Stomach smooth muscle (tissue), 2 donors: ENCODE results near the gene TRMT61B.

ENCODE experiments used
- H3K27ac ChIP-seq: one replicate; pipeline ENCODE4 v1.7.0; 2013; ENCODE audit warnings: mild to moderate bottlenecking, low read length, inconsistent platforms
- H3K27me3 ChIP-seq, 2 donors: one replicate each; pipeline ENCODE4 v1.7.0; 2013; ENCODE audit warnings: low read length in 2 of 2; ENCODE audit not compliant: insufficient read depth in 2 of 2, control insufficient read depth in 1 of 2
- H3K36me3 ChIP-seq, 2 donors: one replicate each; pipeline ENCODE4 v1.7.0; 2013; ENCODE audit warnings: low read length in 2 of 2; ENCODE audit not compliant: control insufficient read depth in 2 of 2, insufficient read depth in 2 of 2
- H3K4me1 ChIP-seq: one replicate; pipeline ENCODE4 v1.7.0; 2013; ENCODE audit warnings: low read length; ENCODE audit not compliant: control insufficient read depth, insufficient read depth
- H3K4me3 ChIP-seq, 2 donors: one replicate each; pipeline ENCODE4 v1.7.0; 2013; ENCODE audit warnings: low read length in 2 of 2
- H3K9ac ChIP-seq, 2 donors: one replicate each; pipeline ENCODE4 v1.7.0; 2013; ENCODE audit warnings: low read length in 2 of 2, mild to moderate bottlenecking in 1 of 2
- H3K9me3 ChIP-seq, 2 donors: one replicate each; pipeline ENCODE4 v1.7.0; 2013; ENCODE audit warnings: low read length in 2 of 2; ENCODE audit not compliant: control insufficient read depth in 2 of 2
- donor health status: healthy.
- donor health status: Pancreatic carcinoma.

TRMT61B gene

GRCh38 chr2:28901841-28902240 is 31.7 kb upstream of the TRMT61B start:
- no peak overlapping the region for H3K4me3 ChIP-seq
- no peaks in the 10 kb centered on the region for H3K27me3 ChIP-seq
- no peaks in the 10 kb centered on the region for H3K9me3 ChIP-seq
- H3K36me3 ChIP-seq: peaks cover 6 to 12% of the 10 kb centered on the region in 2 donors
- no peaks in the 10 kb centered on the region for H3K4me1 ChIP-seq
- no peak overlapping the region for H3K9ac ChIP-seq
- no peak overlapping the region for H3K27ac ChIP-seq

- Histone ChIP-seq H3K9me3 (no peaks in the 10 kb centered on the region), H3K27ac (no peak overlapping the region), H3K4me1 (peaks cover under 1% of the 10 kb centered on the region), H3K4me3 (no peak overlapping the region), H3K27me3 (no peaks in the 10 kb centered on the region), H3K9ac (no peak overlapping the region), H3K36me3 (peaks cover 3 to 6% of the 10 kb centered on the region in 2 donors)
Observed at GRCh38 chr2:28901202-28901601, 31.1 kb upstream of the TRMT61B start.

GRCh38 chr2:28898048-28898447 is 27.9 kb upstream of the TRMT61B start:
- Histone ChIP-seq H3K27ac (no peak overlapping the region), H3K36me3 (peaks cover 3 to 6% of the 10 kb centered on the region in 2 donors), H3K4me3 (no peak overlapping the region), H3K27me3 (no peaks in the 10 kb centered on the region), H3K4me1 (peaks cover 3% of the 10 kb centered on the region), H3K9ac (no peak overlapping the region), H3K9me3 (no peaks in the 10 kb centered on the region)

DNA sequence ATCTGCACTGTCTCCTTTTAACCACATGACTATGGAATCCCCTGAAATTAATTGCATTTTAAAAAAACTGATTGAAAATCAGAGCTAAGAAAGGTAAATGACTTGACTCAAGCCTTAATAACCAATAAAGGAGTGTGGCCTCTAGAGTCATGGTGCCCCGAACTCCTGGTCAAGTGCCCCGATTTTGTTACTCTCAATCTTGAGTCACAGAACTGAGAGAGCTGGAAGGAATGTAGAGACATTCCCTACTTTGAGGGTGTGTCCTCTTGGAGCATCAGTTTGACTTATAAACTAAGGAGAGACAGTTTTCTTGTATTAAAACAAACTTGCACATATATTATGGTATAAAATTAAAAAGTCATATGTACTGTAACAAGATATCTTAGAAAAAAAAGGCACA is 26.8 kb upstream of the TRMT61B start:
- Histone ChIP-seq H3K9ac (no peak overlapping the region), H3K4me1 (peaks cover 3% of the 10 kb centered on the region), H3K36me3 (no peaks in the 10 kb centered on the region), H3K27ac (no peak overlapping the region), H3K27me3 (no peaks in the 10 kb centered on the region), H3K9me3 (no peaks in the 10 kb centered on the region), H3K4me3 (no peak overlapping the region)

DNA sequence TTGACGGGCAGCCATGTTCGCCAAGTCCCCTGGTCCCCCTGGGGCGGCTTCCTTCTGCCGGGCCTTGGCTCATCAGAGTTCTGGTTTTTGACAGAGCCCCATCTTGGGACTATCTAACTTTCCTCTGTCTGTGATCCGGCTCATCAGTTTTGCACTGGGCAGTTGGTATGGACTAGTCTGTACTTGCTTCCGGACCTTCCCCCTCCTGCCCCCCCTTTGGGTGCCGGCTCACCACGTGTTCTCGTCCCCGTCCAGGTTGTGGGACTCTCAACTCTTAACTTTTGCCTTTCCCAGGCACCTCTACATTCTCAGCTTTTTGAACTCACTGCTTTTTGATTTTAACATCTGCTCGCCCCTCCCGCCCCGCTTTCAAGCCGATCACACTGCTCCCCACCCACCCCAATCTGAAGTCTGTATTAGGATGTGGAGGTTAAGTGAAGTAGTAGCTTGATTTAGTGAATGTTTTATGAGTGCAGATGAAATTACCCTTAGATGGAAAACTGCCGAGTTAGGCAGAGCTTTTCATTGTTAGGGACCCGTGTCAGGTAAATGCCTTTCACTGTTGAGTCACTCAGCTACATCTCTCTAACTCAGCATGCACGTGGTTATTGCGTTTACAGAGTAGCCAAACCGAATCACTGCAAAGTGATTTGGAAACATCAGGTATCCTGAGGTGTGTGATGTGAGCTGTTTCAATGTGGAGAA is 25.2 kb upstream of the TRMT61B start:
- Histone ChIP-seq H3K27me3 (no peaks in the 10 kb centered on the region), H3K9ac (peak overlapping the region; percentile 74 to 89), H3K4me3 (peak overlapping the region; percentile 78 to 94), H3K27ac (peak overlapping the region; percentile 49), H3K9me3 (no peaks in the 10 kb centered on the region), H3K4me1 (peaks cover 3% of the 10 kb centered on the region), H3K36me3 (no peaks in the 10 kb centered on the region)

- H3K9me3 ChIP-seq: no peaks in the 10 kb centered on the region
- H3K27ac ChIP-seq: peak within 1 kb of the TSS; percentile 49
- H3K9ac ChIP-seq: peak within 1 kb of the TSS; percentile 74 to 89
- H3K4me3 ChIP-seq: peak within 1 kb of the TSS; percentile 78 to 94
- H3K27me3 ChIP-seq: no peaks in the 10 kb centered on the region
- H3K4me1 ChIP-seq: peaks cover 3% of the 10 kb centered on the region
- H3K36me3 ChIP-seq: no peaks in the 10 kb centered on the region
Observed at GRCh38 chr2:28894470-28895188, 24.5 kb upstream of the TRMT61B start, which contains the start of gene WDR43. TSS of gene WDR43 (plus strand) at chr2:28894667. CDS start at chr2:28894699, 32 bp downstream.

- Histone ChIP-seq H3K4me3 (no peak overlapping the region), H3K27ac (no peak overlapping the region)
Observed at GRCh38 chr2:28893488-28893887, 23.4 kb upstream of the TRMT61B start.

DNA sequence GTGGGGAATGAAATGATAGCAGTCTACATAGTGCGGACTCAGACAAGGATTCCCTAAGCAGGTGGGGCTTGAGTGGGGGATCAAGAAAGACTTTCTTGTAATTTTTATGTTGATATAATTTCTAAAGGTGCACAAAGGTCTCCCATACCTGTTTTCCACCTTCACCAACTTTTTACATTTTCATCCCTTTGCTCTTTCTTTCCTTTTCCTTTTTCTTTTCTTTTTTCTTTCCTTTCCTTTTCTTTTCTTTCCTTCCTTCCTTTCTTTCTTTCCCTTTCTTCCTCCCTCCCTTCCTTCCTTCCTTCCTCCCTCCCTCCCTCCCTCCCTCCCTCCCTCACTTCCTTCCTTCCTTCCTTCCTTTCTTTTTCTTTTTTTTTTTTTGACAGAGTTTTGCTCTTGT is 10.1 kb upstream of the TRMT61B start:
- Histone ChIP-seq H3K9ac (no peak overlapping the region), H3K9me3 (no peaks in the 10 kb centered on the region), H3K4me1 (no peaks in the 10 kb centered on the region), H3K36me3 (no peaks in the 10 kb centered on the region), H3K27ac (no peak overlapping the region), H3K4me3 (no peak overlapping the region), H3K27me3 (peaks cover 0 to 7% of the 10 kb centered on the region in 2 donors)

More at GRCh38 chr2:28893488-28893887, 23.4 kb upstream of the TRMT61B start:
- no peaks in the 10 kb centered on the region for H3K36me3 ChIP-seq
- no peaks in the 10 kb centered on the region for H3K9me3 ChIP-seq
- no peak overlapping the region for H3K9ac ChIP-seq
- peaks cover 3% of the 10 kb centered on the region for H3K4me1 ChIP-seq
- H3K27me3 ChIP-seq: no peaks in the 10 kb centered on the region

GRCh38 chr2:28871620-28872019 is 1.5 kb upstream of the TRMT61B start:
- no peaks in the 10 kb centered on the region for H3K9me3 ChIP-seq
- H3K4me3 ChIP-seq: no peak overlapping the region
- H3K27ac ChIP-seq: no peak overlapping the region
- H3K36me3 ChIP-seq: no peaks in the 10 kb centered on the region
- no peak overlapping the region for H3K9ac ChIP-seq
- no peaks in the 10 kb centered on the region for H3K27me3 ChIP-seq
- peaks cover 11% of the 10 kb centered on the region for H3K4me1 ChIP-seq

GRCh38 chr2:28869494-28870145 is 489 bp downstream of the TRMT61B start:
- H3K27ac ChIP-seq: peak overlapping the region; percentile 67
- H3K9me3 ChIP-seq: no peaks in the 10 kb centered on the region
- H3K4me1 ChIP-seq: peaks cover 11% of the 10 kb centered on the region
- peak overlapping the region; percentile 91 to 96 for H3K9ac ChIP-seq
- H3K36me3 ChIP-seq: peaks cover 0 to 4% of the 10 kb centered on the region in 2 donors
- peak overlapping the region; percentile 95 to 99 for H3K4me3 ChIP-seq
- no peaks in the 10 kb centered on the region for H3K27me3 ChIP-seq
